HG03025 (cell line): ENCODE data around the gene ABCC1.

Experiments
- ATAC-seq: cut with Tn5 transposase; IDR thresholded peaks from one replicate; pipeline ENCODE4 v1.9.1; 2021; ENCODE audit warnings: mild to moderate bottlenecking, moderate library complexity; ENCODE audit not compliant: unreplicated experiment, low FRiP score

ABCC1 gene

GRCh38 chr16:16073891-16074881 is 124.8 kb downstream of the ABCC1 start:
- ATAC-seq = no peak

- no peak for ATAC-seq
Observed at GRCh38 chr16:16075488-16076422, 126.3 kb downstream of the ABCC1 start.

GRCh38 chr16:16076423-16076813 is 127.0 kb downstream of the ABCC1 start:
- no peak for ATAC-seq

DNA sequence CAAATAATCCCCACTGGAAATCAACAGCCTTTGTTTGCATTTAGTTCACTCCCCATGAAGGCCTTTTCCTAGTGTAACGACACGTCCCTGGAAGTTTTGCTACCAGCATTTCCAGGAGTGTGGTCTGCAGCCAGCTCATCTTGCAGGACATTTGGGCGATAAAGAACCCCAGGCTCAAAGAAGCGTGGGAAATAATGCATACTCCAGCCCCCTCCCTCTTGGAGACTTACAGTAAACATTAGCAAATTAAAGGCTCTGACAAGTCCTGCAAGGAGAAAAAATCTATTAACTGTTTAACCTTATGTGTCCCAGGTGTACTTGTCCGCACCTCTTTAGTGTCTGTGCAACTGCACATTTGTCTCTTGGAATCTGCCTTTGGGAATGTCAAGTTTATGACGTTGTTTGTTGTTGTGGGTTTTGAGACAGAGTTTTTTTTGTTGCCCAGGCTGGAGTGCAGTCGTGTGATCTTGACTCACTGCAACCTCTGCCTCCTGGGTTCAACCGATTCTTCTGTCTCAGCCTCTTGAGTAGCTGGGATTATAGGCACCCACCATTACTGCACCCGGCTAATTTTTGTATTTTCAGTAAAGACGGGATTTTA is 131.1 kb downstream of the ABCC1 start:
- no peak for ATAC-seq

DNA sequence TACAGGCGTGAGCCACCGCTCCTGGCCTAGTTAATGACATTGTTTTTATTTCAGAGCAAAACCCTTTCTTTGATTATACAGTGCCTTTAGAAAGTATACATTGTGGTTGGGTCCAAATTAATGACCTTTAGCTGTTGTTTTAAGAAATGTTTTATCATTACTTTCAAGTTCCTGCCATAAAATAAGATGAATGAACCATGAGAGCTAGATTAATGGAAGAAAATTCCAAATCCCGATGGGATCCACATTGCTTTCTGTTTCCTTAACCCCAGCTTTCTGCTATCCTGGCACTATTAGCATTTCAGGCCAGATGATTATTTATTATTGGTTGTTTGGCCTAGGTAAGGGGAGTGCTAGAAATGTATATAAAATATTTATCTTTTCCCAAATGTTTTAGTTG is 131.7 kb downstream of the ABCC1 start:
- ATAC-seq = no peak

DNA sequence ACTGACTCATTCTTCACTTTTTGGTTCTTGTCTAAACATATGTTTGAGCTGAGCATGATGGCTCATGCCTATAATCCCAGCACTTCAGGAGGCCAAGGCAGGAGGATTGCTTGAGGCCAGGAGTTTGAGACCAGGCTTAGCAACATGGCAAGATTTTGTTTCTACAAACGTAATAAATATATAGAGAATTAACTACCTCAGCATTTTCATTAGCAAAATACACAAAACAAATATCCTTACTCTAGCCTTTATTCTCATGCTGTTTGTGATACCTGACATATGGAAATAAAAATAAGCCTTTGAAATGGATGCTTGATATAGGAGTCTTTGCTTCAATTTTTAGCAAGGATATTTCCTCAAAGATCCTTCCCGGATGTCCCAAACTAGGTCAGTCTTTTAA is 132.8 kb downstream of the ABCC1 start:
- no peak for ATAC-seq

DNA sequence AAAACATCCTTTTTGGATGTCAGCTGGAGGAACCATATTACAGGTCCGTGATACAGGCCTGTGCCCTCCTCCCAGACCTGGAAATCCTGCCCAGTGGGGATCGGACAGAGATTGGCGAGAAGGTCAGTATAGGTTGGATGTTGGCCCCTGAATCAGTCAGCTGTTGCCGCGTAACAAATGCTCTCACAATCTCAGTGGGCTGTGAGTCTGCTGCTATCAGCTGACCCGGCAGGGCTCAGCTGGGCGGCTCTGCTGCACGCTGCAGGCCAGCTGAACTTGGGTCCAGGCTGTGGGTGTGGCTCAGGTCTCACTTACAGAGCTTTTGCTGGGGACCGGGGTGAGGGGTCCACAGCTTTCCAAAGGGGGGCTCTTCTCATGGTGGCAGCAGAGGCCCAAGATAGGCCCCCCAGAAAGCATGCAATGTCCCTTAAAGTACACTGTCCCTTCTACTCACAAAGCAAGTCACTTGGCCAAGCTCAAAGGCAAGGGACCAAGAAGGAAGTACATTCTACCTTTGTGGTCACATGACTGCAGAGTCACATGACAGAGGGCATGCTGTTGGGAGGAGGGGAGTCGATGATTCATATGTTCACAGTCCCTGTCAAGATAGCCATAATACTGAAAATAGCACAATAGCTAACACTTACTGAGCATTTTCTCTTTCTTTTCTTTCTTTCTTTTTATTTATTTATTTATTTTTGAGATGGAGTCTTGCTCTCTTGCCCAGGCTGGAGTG is 134.2 kb downstream of the ABCC1 start:
- ATAC-seq = no peak

GRCh38 chr16:16084874-16085273 is 135.5 kb downstream of the ABCC1 start:
- no peak for ATAC-seq

- ATAC-seq = no peak
Observed at GRCh38 chr16:16086653-16087446, 137.4 kb downstream of the ABCC1 start.

- ATAC-seq = no peak
Observed at GRCh38 chr16:16090238-16090637, 140.8 kb downstream of the ABCC1 start.

DNA sequence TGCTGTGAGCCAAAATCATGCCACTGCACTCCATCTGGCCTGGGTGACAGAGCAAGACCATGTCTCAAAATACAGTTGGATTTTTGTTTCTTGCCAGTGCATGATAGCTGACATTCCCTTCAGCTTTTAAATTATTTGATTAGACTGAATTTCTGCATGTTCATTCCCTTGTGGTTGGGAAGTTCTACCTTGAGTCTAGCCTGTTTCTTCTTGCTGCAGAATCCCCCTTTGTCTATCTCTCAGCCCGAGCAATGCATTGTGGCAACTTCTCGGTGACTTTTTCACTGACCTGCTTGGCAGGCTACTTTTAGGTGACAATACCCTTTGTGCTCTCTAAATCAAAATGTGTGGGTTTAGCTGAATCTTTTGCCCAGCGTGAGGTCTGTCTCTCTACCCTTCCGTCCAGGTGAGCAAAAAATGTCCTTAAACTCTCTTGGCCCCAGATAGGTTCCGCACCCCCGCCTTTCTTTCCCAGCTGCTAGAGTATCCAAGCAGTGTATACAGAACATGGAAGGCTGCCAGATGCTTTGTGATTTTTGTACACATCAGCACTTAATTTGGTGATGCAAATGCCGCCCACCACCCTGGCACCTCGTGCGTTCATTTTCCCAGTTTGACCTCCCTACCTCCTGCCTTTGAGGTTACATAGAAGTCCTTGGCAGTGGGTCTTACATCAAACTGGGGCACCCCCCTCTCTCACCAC is 143.7 kb downstream of the ABCC1 start:
- ATAC-seq = no peak

- ATAC-seq = no peak
Observed at GRCh38 chr16:16093628-16094332, 144.4 kb downstream of the ABCC1 start.

DNA sequence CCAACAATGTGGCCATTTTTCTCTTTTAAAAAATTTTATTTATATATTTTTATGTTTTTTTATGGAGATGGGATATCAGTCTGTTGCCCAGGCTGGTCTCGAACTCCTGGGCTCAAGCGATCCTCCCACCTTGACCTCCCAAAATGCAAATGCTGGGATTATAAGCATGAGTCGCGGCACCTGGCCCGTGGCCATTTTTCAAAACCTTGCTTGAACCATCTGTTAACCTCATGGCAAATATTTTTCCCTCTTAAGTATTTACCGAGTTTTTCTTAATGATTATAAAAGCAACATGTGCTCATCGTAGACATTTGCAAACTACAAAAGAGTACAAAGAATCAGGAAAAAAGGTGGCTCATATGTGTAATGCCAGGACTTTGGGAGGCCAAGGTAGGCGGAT is 146.2 kb downstream of the ABCC1 start:
- no peak for ATAC-seq

- ATAC-seq = no peak
Observed at GRCh38 chr16:16096121-16096857, 146.9 kb downstream of the ABCC1 start.

GRCh38 chr16:16096858-16097213 is 147.4 kb downstream of the ABCC1 start:
- no peak for ATAC-seq

- ATAC-seq = no peak
Observed at GRCh38 chr16:16099320-16099719, 149.9 kb downstream of the ABCC1 start.

DNA sequence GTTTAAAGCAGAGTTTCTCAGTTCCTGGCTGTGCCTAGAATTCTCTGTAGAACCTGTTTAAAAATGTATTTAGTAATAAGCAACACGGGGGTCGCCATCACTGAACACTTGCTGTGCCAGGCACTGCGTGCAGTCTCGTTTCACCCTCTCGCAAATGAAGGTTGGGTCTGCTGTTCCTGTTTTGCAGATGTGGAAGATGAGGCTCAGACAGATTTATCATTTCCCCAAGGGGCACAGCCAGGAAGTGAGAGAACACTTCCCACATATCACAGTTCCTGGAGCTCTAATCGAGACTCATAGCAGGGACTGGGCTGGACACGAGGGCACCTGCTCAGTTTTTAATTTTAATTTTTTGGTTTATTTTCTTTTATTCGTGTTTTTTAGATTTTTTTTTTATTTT is 151.2 kb downstream of the ABCC1 start:
- ATAC-seq = no peak

- ATAC-seq = no peak
Observed at GRCh38 chr16:16101585-16101984, 152.2 kb downstream of the ABCC1 start.
